ENCODE data around the gene DFFA.
"Not testable (repeated sequence)": the region's sequence is repeated elsewhere in the genome, so short reads cannot be mapped to it uniquely, and the experiment has no call there.

Gene DFFA

DNA sequence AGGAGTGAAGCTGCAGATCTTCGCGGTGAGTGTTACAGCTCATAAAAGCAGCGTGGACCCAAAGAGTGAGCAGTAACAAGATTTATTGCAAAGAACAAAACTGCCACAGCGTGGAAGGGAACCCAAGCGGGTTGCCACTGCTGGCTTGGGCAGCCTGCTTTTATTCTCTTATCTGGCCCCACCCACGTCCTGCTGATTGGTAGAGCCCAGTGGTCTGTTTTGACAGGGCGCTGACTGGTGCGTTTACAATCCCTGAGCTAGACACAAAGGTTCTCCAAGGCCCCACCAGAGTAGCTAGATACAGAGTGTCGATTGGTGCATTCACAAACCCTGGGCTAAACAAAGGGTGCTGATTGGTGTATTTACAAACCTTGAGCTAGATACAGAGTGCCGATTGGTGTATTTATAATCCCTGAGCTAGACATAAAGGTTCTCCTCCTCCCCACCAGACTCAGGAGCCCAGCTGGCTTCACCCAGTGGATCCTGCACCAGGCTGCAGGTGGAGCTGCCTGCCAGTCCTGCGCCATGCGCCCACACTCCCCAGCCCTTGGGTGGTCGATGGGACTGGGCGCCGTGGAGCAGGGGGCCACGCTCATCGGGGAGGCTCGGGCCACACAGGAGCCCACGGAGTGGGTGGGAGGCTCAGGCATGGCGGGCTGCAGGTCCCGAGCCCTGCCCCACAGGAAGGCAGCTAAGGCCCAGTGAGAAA lies 46.3 kb downstream of the DFFA start:
- not testable (repeated sequence) for DNase-seq

DNA sequence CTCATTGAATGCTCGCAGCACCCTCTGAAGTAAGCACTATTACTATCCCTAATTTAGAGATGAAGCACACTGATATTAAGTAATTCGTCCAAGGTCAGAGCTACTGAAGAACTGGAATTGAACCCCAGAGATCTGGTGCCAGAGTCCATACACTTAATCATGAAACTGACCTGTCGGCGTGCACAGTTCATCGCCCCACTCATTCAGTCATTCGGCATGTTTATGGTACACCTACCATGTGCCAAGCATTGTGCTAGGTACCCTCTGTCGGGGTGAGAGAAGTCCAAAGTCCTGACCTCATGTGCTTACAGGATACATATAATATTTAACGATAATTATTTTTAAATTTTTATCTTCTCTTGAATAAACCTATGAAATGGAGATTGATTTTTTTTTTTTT lies 47.7 kb downstream of the DFFA start:
- DNase-seq, result no peak

- no peak for DNase-seq
These were observed 48.3 kb downstream of the DFFA start for GRCh38 chr1:10424034-10424433.

DNA sequence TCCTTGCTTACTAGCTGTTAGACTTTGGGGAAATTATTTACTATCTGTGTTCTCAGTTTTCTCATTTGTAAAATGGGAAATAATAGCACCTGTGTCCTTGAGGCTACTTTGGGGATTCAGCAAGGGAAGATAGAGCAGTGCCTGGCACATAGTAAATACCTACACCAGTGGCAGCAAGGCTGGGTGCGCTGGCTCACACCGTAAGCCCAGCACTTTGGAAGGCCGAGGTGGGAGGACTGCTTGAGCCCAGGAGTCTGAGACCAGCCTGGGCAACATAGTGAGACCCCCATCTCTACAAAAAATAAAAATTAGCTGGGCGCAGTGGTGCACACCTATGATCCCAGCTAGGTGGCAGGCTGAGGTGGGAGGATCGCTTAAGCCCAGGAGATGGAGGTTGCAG lies 50.7 kb downstream of the DFFA start:
- DNase-seq, result no peak

- DNase-seq, result no peak
These were observed 53.0 kb downstream of the DFFA start for GRCh38 chr1:10419351-10419750.

- DNase-seq, result not testable (repeated sequence)
These were observed 53.6 kb downstream of the DFFA start for GRCh38 chr1:10418741-10419140.

DNA sequence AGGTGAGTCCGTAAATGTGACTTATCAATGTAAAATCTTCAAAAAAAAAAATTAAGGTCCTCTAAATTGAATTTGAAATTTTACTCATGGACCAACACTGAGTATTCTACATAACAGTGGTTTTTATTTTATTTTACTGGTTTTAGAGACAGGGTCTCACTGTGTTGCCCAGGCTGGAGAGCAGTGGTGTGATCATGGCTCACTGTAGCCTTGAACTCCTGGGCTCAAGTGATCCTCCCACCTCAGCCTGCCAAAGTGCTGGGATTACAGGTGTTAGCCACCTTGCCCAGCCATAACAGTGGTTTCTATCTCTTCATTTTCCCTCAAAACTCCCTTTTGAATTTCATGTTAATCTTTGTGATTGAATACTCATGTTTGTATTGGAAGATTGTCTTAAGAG lies 56.4 kb downstream of the DFFA start:
- DNase-seq, result not testable (repeated sequence)

DNA sequence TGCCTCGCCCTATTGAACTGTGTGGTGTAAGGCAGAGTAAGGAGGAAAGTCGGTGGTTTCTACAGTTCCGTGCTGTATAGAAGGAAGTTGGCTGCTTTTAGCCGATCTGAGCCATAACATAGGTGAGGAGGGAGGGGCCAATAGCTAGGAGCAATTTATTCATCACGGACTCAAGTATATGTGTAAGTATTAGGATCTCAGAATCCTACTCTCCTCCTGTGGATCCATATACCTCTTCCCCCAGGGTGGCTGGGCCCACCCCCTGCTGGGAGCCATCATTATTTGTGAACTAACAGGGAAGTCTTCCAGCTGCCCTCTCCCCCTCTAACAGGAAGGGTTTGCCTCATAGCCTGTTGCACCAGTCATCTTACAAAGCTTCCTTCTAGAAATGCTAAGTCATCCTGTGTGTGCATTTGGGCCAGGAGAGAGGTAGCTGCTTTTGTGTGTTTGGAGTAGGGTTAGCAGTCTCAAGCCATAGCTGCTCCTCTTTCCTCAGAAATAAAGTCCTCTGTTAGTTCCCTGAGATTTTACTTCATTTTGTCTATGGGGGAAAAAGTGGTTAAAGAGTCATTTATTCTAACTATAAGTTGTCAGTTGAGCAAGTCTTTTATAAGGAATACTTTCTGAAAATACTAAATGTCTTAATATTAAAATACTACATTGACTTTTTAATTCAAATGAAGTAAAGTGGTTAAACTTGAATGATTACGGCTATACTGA lies 57.0 kb downstream of the DFFA start:
- DNase-seq, result peak; percentile 90

DNA sequence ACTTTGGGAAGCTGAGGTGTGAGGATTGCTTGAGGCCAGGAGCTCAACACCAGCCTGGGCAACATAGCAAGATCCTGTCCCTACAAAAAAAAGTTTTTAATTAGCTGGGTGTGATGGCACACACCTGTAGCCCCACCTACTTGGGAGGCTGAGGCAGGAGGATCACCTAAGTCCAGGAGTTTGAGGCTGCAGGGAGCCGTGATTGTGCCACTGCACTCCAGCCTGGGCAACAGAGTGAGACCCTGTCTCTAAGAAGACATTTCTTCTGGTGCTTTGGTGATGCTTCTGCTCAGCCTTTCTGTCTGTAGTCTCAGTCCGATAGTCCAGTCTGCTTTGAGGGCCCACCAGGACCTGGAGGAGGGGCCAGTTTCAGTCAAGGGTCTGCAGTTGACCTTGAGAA lies 65.1 kb downstream of the DFFA start:
- no peak for DNase-seq

Data from suppressor macrophage treated with lipopolysaccharide for 4 hours (primary cell).